Panc1 (cell line): ENCODE results near the gene SSTR5. TPM values are rescaled to one million over a fixed set of nuclear protein-coding genes. Genes with fewer than 3 reads are reported as not detected.

ENCODE experiments used
- ATAC-seq: fragments of 200-7000 bp; cut with Tn5 transposase; 2 replicates; pipeline ENCODE4 v1.9.1; 2020; ENCODE audit warnings: mild to moderate bottlenecking, moderate library complexity
- BruUV-seq: library from RNA; stranded (reverse); fragments of 400-500 nt; replicated peaks from 2 replicates; lab custom pipeline; 2021; lab: Mats Ljungman, UMichigan
- CTCF ChIA-PET: fragments of 300-600 bp; sonication (Branson Sonifier 250); formaldehyde crosslinking; loops from one replicate; lab custom pipeline; 2022; ENCODE audit warnings: antibody characterized with exemption; lab: Charles Lee
- POLR2A ChIA-PET: fragments of 300-600 bp; sonication (Branson Sonifier 250); formaldehyde crosslinking; loops from one replicate; lab custom pipeline; 2022; ENCODE audit warnings: antibody characterized with exemption; lab: Charles Lee
- DNase-seq: peaks from one replicate; pipeline ENCODE4 v3.0.0-alpha.2; 2010; ENCODE audit warnings: low read depth, low spot score
- H3K27ac ChIP-seq: 2 replicates; pipeline ENCODE4 v1.5.1; 2011; ENCODE audit warnings: mild to moderate bottlenecking, low read length, inconsistent platforms
- H3K27me3 ChIP-seq: fragments of 200-500 bp; sonication (Bioruptor generic); 2 replicates; pipeline ENCODE4 v1.6.0; 2014; ENCODE audit warnings: low read length, inconsistent platforms; ENCODE audit not compliant: control insufficient read depth, insufficient read depth
- H3K36me3 ChIP-seq: fragments of 200-500 bp; sonication (Bioruptor generic); 2 replicates; pipeline ENCODE4 v1.5.1; 2014; ENCODE audit warnings: inconsistent platforms, mild to moderate bottlenecking, low read length, moderate library complexity; ENCODE audit not compliant: control insufficient read depth, insufficient read depth
- H3K4me1 ChIP-seq: 2 replicates; pipeline ENCODE4 v1.5.1; 2011; ENCODE audit warnings: inconsistent platforms, mild to moderate bottlenecking, low read length, moderate library complexity; ENCODE audit not compliant: control insufficient read depth, insufficient read depth
- H3K4me3 ChIP-seq, 2 experiments: 2 replicates each; pipeline ENCODE4 v1.5.1; 2011 to 2012; ENCODE audit warnings: low read depth in 2 of 2, low read length in 2 of 2, mild to moderate bottlenecking in 2 of 2, inconsistent platforms in 1 of 2, moderate library complexity in 1 of 2
- H3K9me3 ChIP-seq: fragments of 200-500 bp; sonication (Bioruptor generic); 2 replicates; pipeline ENCODE4 v1.5.1; 2014; ENCODE audit warnings: low read depth, mild to moderate bottlenecking, inconsistent platforms, low read length, moderate library complexity; ENCODE audit not compliant: control insufficient read depth, insufficient read depth
- CTCF ChIP-seq: fragments of 450-650 bp; IDR thresholded peaks from 2 replicates; pipeline ENCODE4 v1.5.1; 2017; ENCODE audit warnings: mild to moderate bottlenecking
- POLR2AphosphoS5 ChIP-seq: IDR thresholded peaks from 2 replicates; pipeline ENCODE4 v1.6.1; 2012; ENCODE audit warnings: mild to moderate bottlenecking, low read depth, low read length, moderate library complexity
- SIN3A ChIP-seq: IDR thresholded peaks from 2 replicates; pipeline ENCODE4 v1.6.1; 2012; ENCODE audit warnings: low read depth, mild to moderate bottlenecking, low read length, moderate library complexity, borderline replicate concordance; ENCODE audit not compliant: insufficient read depth
- TCF7L2 ChIP-seq: IDR thresholded peaks from 2 replicates; pipeline ENCODE4 v1.6.1; 2011; ENCODE audit warnings: mild to moderate bottlenecking, low read depth, low read length, inconsistent platforms
- in situ Hi-C: cut with HindIII; loops from 2 replicates; pipeline ENCODE4 v1.10.0; 2016; ENCODE audit warnings: low sequenced_read_pairs, low pct_unique_long_range_greater_than_20kb
- intact Hi-C: fragments of 100-400 bp; cut with micrococcal nuclease; formaldehyde crosslinking; loops from one replicate; pipeline ENCODE4 v1.10.0; 2022; ENCODE audit not compliant: unreplicated experiment
- total RNA-seq: library from RNA; stranded (reverse); gene quantifications from one replicate; pipeline ENCODE4 v1.2.1, GENCODE V29; 2021; ENCODE audit not compliant: unreplicated experiment
- TF ChIP-seq, protein P1 (sequence below), 2 experiments: IDR thresholded peaks; 2 replicates each; pipeline ENCODE4 v1.6.1; 2011 to 2012; ENCODE audit warnings: low read depth in 2 of 2, control low read depth in 1 of 2, low read length in 1 of 2, mild to moderate bottlenecking in 1 of 2, moderate library complexity in 1 of 2; ENCODE audit not compliant: insufficient read depth in 1 of 2

The SSTR5 gene
- total RNA-seq, 1 experiment from 2014 or later = 2.8 TPM

- CTCF ChIA-PET = no interaction called here
- BruUV-seq = no TSS peak
- in situ Hi-C loops = no loop called here
- Histone ChIP-seq H3K4me1 (no peaks in the 10 kb centered on the region), H3K9me3 (no peaks in the 10 kb centered on the region), H3K4me3 (no peak overlapping the region), H3K36me3 (no peaks in the 10 kb centered on the region), H3K27me3 (no peaks in the 10 kb centered on the region; the same call in 1 of the 2 replicates), H3K27ac (no peak overlapping the region)
- POLR2A ChIA-PET = no interaction called here
- TF ChIP-seq, protein P1, sequence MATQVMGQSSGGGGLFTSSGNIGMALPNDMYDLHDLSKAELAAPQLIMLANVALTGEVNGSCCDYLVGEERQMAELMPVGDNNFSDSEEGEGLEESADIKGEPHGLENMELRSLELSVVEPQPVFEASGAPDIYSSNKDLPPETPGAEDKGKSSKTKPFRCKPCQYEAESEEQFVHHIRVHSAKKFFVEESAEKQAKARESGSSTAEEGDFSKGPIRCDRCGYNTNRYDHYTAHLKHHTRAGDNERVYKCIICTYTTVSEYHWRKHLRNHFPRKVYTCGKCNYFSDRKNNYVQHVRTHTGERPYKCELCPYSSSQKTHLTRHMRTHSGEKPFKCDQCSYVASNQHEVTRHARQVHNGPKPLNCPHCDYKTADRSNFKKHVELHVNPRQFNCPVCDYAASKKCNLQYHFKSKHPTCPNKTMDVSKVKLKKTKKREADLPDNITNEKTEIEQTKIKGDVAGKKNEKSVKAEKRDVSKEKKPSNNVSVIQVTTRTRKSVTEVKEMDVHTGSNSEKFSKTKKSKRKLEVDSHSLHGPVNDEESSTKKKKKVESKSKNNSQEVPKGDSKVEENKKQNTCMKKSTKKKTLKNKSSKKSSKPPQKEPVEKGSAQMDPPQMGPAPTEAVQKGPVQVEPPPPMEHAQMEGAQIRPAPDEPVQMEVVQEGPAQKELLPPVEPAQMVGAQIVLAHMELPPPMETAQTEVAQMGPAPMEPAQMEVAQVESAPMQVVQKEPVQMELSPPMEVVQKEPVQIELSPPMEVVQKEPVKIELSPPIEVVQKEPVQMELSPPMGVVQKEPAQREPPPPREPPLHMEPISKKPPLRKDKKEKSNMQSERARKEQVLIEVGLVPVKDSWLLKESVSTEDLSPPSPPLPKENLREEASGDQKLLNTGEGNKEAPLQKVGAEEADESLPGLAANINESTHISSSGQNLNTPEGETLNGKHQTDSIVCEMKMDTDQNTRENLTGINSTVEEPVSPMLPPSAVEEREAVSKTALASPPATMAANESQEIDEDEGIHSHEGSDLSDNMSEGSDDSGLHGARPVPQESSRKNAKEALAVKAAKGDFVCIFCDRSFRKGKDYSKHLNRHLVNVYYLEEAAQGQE (IDR thresholded peaks at IDR 0.05; ENCODE audit: insufficient read depth in 1 of 2, low read depth in 2 of 2, low read length in 1 of 2) = no peak
- no peak for TF ChIP-seq TCF7L2
- TF ChIP-seq CTCF = no peak
- TF ChIP-seq POLR2AphosphoS5 = no peak
- TF ChIP-seq SIN3A = no peak
- ATAC-seq (no peak), DNase-seq (no peak)
- intact Hi-C loops = no loop called here
These were observed 43.3 kb upstream of the SSTR5 start for GRCh38 chr16:1029259-1029545.

DNA sequence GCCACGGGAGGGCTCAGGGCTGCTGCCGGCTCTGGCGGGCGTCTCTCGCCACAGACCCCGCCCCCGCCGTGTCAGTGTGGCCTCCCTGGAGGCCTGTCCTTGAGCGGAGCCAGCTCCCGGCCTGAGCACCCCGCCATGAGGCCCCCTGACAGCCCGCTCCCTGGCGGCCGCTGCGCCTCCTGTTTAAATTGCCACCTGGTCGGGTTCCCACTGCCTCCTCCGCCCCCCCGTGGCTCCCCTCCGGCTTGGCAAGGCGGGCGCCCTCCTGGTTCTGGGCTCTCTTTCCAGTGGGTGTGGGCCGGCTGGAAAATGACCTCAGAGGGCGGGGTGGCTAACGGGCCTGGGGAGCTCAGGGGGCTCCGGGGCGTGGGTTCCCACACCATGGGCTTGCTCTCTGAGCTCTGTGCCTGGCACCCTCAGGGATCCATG, 42.1 kb upstream of the SSTR5 start:
- no peaks in the 10 kb centered on the region for H3K4me1 ChIP-seq
- no peak for TF ChIP-seq SIN3A
- no peak for TF ChIP-seq CTCF
- TF ChIP-seq TCF7L2 = no peak
- TF ChIP-seq POLR2AphosphoS5 = no peak
- TF ChIP-seq, protein P1 (IDR thresholded peaks at IDR 0.05; ENCODE audit: insufficient read depth in 1 of 2, low read depth in 2 of 2, low read length in 1 of 2) = no peak
- DNase-seq = no peak
- ATAC-seq = no peak
- no TSS peak for BruUV-seq
- intact Hi-C loops = no loop called here
- CTCF ChIA-PET = no interaction called here
- H3K36me3 ChIP-seq = no peaks in the 10 kb centered on the region
- no peak overlapping the region for H3K4me3 ChIP-seq
- H3K27ac ChIP-seq = no peak overlapping the region
- POLR2A ChIA-PET = interaction anchor here (0.6 kb wide), 1 partner anchor 11 kb away, joined by 9 read pairs; no protein-coding TSS in a partner anchor
- H3K9me3 ChIP-seq = no peaks in the 10 kb centered on the region
- no peaks in the 10 kb centered on the region for H3K27me3 ChIP-seq
- in situ Hi-C loops = no loop called here
